Spleen (tissue), 11 donors: ENCODE data around the gene DPH6. TPM values are rescaled to one million over a fixed set of nuclear protein-coding genes. Genes with fewer than 3 reads are reported as not detected.
A peak's percentile ranks its signal among the peaks of the same experiment; 100 is the strongest.

ENCODE experiments used
- DNase-seq: peaks from one replicate; pipeline ENCODE4 v3.0.0-alpha.2; 2020
- H3K27ac ChIP-seq, 8 donors: fragments of 200-600 bp; sonication (generic) in 7 of 8; 1 replicate in 4 of 8; 2 replicates in 4 of 8; pipeline versions ENCODE4 v1.5.0 to v1.8.0; 2016 to 2021; ENCODE audit warnings: inconsistent platforms in 4 of 8, mild to moderate bottlenecking in 4 of 8, moderate library complexity in 1 of 8
- H3K27me3 ChIP-seq, 7 donors: fragments of 200-600 bp; sonication (generic) in 6 of 7; replicated peaks in 1 of 7; 1 replicate in 4 of 7; 2 replicates in 3 of 7; pipeline versions ENCODE4 v1.5.0 to v1.8.0; 2016 to 2021; ENCODE audit warnings: inconsistent platforms in 3 of 7, mild to moderate bottlenecking in 1 of 7
- H3K36me3 ChIP-seq, 6 donors: fragments of 200-600 bp; sonication (generic) in 5 of 6; 1 replicate in 4 of 6; 2 replicates in 2 of 6; pipeline versions ENCODE4 v1.5.0 to v1.8.0; 2016 to 2021; ENCODE audit warnings: inconsistent platforms in 2 of 6
- H3K4me1 ChIP-seq, 6 donors: fragments of 200-600 bp; sonication (generic) in 5 of 6; 1 replicate in 3 of 6; 2 replicates in 3 of 6; pipeline versions ENCODE4 v1.5.0 to v1.8.0; 2016 to 2021; ENCODE audit warnings: inconsistent platforms in 3 of 6
- H3K4me3 ChIP-seq, 8 donors: fragments of 200-600 bp; sonication (generic) in 7 of 8; 1 replicate in 4 of 8; 2 replicates in 4 of 8; pipeline versions ENCODE4 v1.5.0 to v1.8.0; 2016 to 2021; ENCODE audit warnings: inconsistent platforms in 4 of 8, mild to moderate bottlenecking in 4 of 8, moderate library complexity in 2 of 8
- H3K9me3 ChIP-seq, 8 donors: fragments of 200-600 bp; sonication (generic) in 7 of 8; 1 replicate in 4 of 8; 2 replicates in 4 of 8; pipeline versions ENCODE4 v1.5.0 to v1.8.0; 2016 to 2021; ENCODE audit warnings: inconsistent platforms in 4 of 8
- POLR2A ChIP-seq, 3 donors: fragments of 450-650 bp; IDR thresholded peaks; one replicate each; pipeline ENCODE4 v1.5.1; 2017; ENCODE audit warnings: antibody characterized with exemption in 3 of 3, mild to moderate bottlenecking in 1 of 3
- POLR2AphosphoS5 ChIP-seq, 3 donors: sonication (generic); formaldehyde crosslinking; IDR thresholded peaks; one replicate each; pipeline ENCODE4 v1.5.1; 2017; ENCODE audit warnings: antibody characterized with exemption in 3 of 3
- WGBS, 5 donors: extraction: QIAGEN DNeasy Blood & Tissue Kit in 3 of 5; methylation state at CpG; one replicate each; pipeline versions ENCODE4 v1.1.5 to v1.1.7; 2013 to 2018; 5-methylcytosine and 5-hydroxymethylcytosine counted together
- intact Hi-C: fragments of 100-400 bp; cut with DNase I; formaldehyde crosslinking; loops from one replicate; pipeline ENCODE4 v1.15.0; 2023; ENCODE audit warnings: low total_unique reads
- polyA plus RNA-seq, 3 donors: library from polyadenylated mRNA; stranded (reverse); fragments of 200-250 nt; gene quantifications; one replicate each; pipeline ENCODE4 v1.2.1, GENCODE V29; 2013
- total RNA-seq, 7 donors: library from RNA; depleted of rRNA in 3 of 7; stranded (reverse); fragments of >200 nt in 3 of 7; fragmentation: NEBNext Ultra II Directional in 4 of 7; extraction: Animal tissue kit (Norgen Biotek cat#: 25700) in 4 of 7; gene quantifications; one replicate each; pipeline versions ENCODE4 v1.1.0 to v1.2.1, GENCODE V29; 2016 to 2021
- TF ChIP-seq, protein P1 (sequence below), 11 experiments: fragments of 200-600 bp in 7 of 11; fragments of 450-650 bp in 4 of 11; sonication (generic) in 4 of 11; IDR thresholded peaks in 8 of 11; conservative IDR thresholded peaks in 3 of 11; 1 replicate in 7 of 11; 2 replicates in 4 of 11; pipeline versions ENCODE4 v1.4.0 to v1.8.0; 2016 to 2021; ENCODE audit warnings: antibody characterized with exemption in 11 of 11, inconsistent platforms in 4 of 11, mild to moderate bottlenecking in 1 of 11
- donor health status: healthy with polysubstance abuse.
- donor health status: DM: no; HTN: no; CAD: no; lungs with moderate emphysema.
- donor health status: DM: no; HTN: no; CAD: no.
- donor health status: Bipolar disorder and iron deficiency.
- donor health status: healthy.
- donor health status: DM: no; HTN: no; CAD: no.
- donor health status: DM: yes; HTN: yes; CAD: no.

Gene DPH6
- total and polyA plus RNA-seq, 10 donors, result 4.0 to 26.9 (median 15.2) TPM

DNA sequence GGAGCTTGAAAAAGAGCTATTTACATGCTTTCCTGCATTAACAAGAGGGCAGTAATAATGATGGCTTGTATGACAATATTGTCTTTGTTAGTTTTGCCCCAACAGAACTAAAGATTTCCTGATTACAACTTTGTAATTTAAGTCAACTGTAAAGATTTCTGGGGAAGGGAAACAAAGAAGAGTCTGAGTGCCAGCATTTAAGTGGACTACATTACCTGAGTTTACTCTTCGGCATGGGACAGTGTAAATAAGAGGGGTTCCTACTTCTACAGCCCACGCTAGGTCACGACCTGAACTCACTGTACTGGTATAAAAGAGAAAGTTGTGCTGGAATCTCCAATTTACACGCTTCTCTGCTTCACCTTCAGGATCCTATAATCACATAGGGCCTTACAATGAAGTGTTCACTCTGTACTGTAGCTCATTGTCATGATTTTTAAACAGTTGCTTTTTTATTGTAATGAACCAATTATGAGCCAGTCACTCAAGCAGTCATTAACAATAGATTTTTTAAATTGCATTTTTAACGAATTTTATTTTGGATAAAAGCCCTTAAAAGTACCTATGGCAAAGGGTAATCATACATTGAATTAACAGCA, 39.6 kb downstream of the DPH6 start:
- Histone ChIP-seq H3K27ac (peak overlapping the region in 1 of 8 donors; percentile 28), H3K36me3 (no peaks in the 10 kb centered on the region), H3K4me3 (no peak overlapping the region), H3K4me1 (peaks cover 0 to 24% (median 15%) of the 10 kb centered on the region in 6 donors), H3K27me3 (no peaks in the 10 kb centered on the region), H3K9me3 (no peaks in the 10 kb centered on the region)
- DNase-seq, result no peak
- intact Hi-C loops, result no loop called here
- TF ChIP-seq POLR2A (IDR thresholded peaks at IDR 0.05) (no peak), POLR2AphosphoS5 (IDR thresholded peaks at IDR 0.05) (no peak)
- TF ChIP-seq, protein P1, sequence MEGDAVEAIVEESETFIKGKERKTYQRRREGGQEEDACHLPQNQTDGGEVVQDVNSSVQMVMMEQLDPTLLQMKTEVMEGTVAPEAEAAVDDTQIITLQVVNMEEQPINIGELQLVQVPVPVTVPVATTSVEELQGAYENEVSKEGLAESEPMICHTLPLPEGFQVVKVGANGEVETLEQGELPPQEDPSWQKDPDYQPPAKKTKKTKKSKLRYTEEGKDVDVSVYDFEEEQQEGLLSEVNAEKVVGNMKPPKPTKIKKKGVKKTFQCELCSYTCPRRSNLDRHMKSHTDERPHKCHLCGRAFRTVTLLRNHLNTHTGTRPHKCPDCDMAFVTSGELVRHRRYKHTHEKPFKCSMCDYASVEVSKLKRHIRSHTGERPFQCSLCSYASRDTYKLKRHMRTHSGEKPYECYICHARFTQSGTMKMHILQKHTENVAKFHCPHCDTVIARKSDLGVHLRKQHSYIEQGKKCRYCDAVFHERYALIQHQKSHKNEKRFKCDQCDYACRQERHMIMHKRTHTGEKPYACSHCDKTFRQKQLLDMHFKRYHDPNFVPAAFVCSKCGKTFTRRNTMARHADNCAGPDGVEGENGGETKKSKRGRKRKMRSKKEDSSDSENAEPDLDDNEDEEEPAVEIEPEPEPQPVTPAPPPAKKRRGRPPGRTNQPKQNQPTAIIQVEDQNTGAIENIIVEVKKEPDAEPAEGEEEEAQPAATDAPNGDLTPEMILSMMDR (IDR thresholded peaks at IDR 0.05 in 8 of 11, conservative IDR thresholded peaks at IDR 0.05 in 3 of 11), result no peak
- WGBS, 5 donors, result 68 to 83% (median 72%) methylated on average over 5 of the region's 5 CpGs

DNA sequence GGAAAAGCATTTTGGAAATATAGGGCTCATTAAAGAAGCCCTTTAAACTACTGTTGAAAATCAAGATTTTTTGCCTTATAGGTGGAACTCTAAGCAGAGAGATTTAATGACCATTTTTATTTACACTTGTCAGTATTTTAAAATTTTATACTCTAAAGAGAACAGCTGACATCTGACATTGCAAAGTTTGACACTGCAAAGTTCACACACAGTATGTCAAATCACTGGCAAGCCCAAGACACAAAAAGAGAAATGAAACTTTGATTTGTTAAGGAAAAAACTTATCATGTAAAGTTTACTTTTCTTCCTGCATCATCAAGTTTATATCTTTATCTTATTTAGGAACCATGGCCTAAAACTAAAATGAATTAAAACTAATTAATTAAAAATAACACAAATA, 40.2 kb downstream of the DPH6 start:
- Histone ChIP-seq H3K4me3 (no peak overlapping the region), H3K27ac (peak overlapping the region in 6 of 8 donors; percentile 28 to 58 (median 54)), H3K27me3 (no peaks in the 10 kb centered on the region), H3K36me3 (no peaks in the 10 kb centered on the region), H3K4me1 (peaks cover 0 to 24% (median 15%) of the 10 kb centered on the region in 6 donors), H3K9me3 (no peaks in the 10 kb centered on the region)
- intact Hi-C loops, result no loop called here
- DNase-seq, result no peak
- TF ChIP-seq POLR2A (IDR thresholded peaks at IDR 0.05), result no peak

DNA sequence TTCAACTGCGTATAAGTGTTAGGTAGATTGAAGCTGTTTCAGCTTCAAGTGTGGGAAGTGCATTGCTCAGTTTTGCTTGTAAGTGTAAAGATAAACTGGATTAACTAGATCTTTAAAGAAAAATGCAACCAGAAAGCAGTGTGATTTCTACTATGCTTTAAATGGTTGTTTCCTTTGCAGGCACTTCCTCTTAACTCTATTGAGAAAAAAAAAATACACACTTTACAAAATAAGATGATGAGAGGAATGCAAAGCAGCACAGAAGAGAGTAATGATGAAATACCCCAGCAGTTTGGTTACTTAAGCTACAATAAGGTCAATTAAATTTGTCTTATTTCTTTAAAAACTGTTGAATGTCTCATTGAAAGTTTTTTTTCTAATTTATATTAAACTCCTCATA, 40.8 kb downstream of the DPH6 start:
- 55 to 75% (median 58%) methylated on average over 1 of the region's 1 CpG for WGBS, 5 donors
- Histone ChIP-seq H3K36me3 (no peaks in the 10 kb centered on the region), H3K4me1 (peaks cover 0 to 24% (median 15%) of the 10 kb centered on the region in 6 donors), H3K9me3 (no peaks in the 10 kb centered on the region), H3K27ac (peak overlapping the region in 6 of 8 donors; percentile 28 to 58 (median 54)), H3K27me3 (no peaks in the 10 kb centered on the region), H3K4me3 (no peak overlapping the region)
- intact Hi-C loops, result no loop called here
- no peak for DNase-seq
- TF ChIP-seq, protein P1 (IDR thresholded peaks at IDR 0.05 in 8 of 11, conservative IDR thresholded peaks at IDR 0.05 in 3 of 11), result no peak
- TF ChIP-seq POLR2A (IDR thresholded peaks at IDR 0.05) (no peak), POLR2AphosphoS5 (IDR thresholded peaks at IDR 0.05) (no peak)

DNA sequence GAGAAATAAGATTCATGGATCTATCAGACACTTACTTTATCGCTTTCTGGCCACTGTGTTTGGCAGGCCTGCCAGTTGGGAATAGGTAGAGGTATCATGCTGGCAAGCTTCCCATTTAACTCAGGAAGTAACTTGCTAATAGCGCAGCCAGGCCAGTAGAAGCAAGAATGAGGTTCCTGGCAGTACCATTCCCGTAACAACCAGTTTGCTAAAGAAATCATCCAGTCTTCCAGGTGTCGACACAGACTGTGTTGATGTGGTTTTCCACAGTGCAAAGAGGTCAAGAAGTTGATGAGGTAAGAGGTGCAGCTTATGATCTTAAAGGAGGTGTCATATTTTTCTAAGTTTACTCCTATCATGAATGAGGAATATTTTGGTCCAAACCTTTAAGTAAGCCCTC, 46.2 kb downstream of the DPH6 start:
- Histone ChIP-seq H3K27ac (no peak overlapping the region), H3K4me3 (no peak overlapping the region), H3K4me1 (peaks cover 0 to 4% (median 0%) of the 10 kb centered on the region in 6 donors), H3K9me3 (no peaks in the 10 kb centered on the region), H3K27me3 (no peaks in the 10 kb centered on the region), H3K36me3 (no peaks in the 10 kb centered on the region)
- intact Hi-C loops, result no loop called here
- DNase-seq, result no peak
- TF ChIP-seq, protein P1 (IDR thresholded peaks at IDR 0.05 in 8 of 11, conservative IDR thresholded peaks at IDR 0.05 in 3 of 11), result no peak
- TF ChIP-seq POLR2A (IDR thresholded peaks at IDR 0.05) (no peak), POLR2AphosphoS5 (IDR thresholded peaks at IDR 0.05) (no peak)
- 91 to 96% (median 94%) methylated on average over 4 of the region's 4 CpGs for WGBS, 5 donors

DNA sequence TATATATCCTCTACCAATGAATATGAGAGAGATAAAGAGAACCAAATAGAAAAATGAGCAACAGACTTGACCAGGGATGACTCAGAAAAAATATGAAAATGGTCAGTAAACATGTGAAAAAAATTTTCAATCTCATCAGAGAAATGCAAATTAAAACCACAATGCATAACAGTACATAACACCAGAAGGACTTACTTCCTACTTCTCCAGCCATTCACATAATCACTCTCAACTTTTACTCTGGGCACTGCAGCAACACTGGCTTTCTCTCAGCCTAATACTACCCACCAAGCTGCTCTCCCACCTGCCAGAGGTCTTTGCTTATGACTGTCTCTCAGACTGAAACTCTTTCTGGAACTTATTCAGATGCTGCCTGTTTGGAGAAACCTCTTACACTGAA, 49.4 kb downstream of the DPH6 start:
- no peaks in the 10 kb centered on the region for H3K9me3 ChIP-seq
- intact Hi-C loops, result no loop called here
- DNase-seq, result no peak
- H3K36me3 ChIP-seq, result no peaks in the 10 kb centered on the region
- no peak overlapping the region for H3K27ac ChIP-seq
- no peaks in the 10 kb centered on the region for H3K27me3 ChIP-seq
- no peak for TF ChIP-seq POLR2A (IDR thresholded peaks at IDR 0.05)
- TF ChIP-seq POLR2AphosphoS5 (IDR thresholded peaks at IDR 0.05), result no peak
- TF ChIP-seq, protein P1 (IDR thresholded peaks at IDR 0.05 in 8 of 11, conservative IDR thresholded peaks at IDR 0.05 in 3 of 11), result no peak
- H3K4me3 ChIP-seq, result no peak overlapping the region
- H3K4me1 ChIP-seq, result no peaks in the 10 kb centered on the region
